A549 (cell line): ENCODE measurements around the gene IRAK1. TPM values are rescaled to one million over a fixed set of nuclear protein-coding genes. Genes with fewer than 3 reads are reported as not detected.

ENCODE experiments used
- ATAC-seq, 2 experiments: fragments of 200-7000 bp in 1 of 2; fragments of >200 bp in 1 of 2; cut with Nextera tagmentation in 1 of 2; cut with Tn5 transposase in 1 of 2; 3 replicates each; pipeline versions ENCODE4 v1.8.0 to v1.9.1; 2018 to 2020; ENCODE audit warnings: mild to moderate bottlenecking in 1 of 2, moderate library complexity in 1 of 2
- CTCF ChIA-PET: fragments of 300-600 bp; sonication (Branson Sonifier 250); formaldehyde crosslinking; extraction: SDS; loops from one replicate; lab custom pipeline; 2021; ENCODE audit warnings: antibody characterized with exemption, inconsistent platforms; lab: Yijun Ruan, JAX
- POLR2A ChIA-PET: fragments of 350-600 bp; formaldehyde crosslinking; extraction: SDS; loops from one replicate; lab custom pipeline; 2021; ENCODE audit warnings: antibody characterized with exemption, inconsistent platforms; lab: Yijun Ruan, JAX
- DNase-seq, 2 experiments: peaks; one replicate each; pipeline versions ENCODE4 v3.0.0 to v3.0.0-alpha.2; 2011 to 2016; ENCODE audit warnings: low read depth in 1 of 2, low spot score in 1 of 2
- FAIRE-seq: peaks from 2 replicates; lab custom pipeline; 2011; peaks lifted over from hg19 to GRCh38; lab: Jason Lieb, UNC
- H3K27ac ChIP-seq, 2 experiments: fragments of >200 bp; sonication (Bioruptor Twin); formaldehyde crosslinking; 3 replicates each; pipeline ENCODE4 v1.5.1; 2016 to 2017
- H3K4me1 ChIP-seq: fragments of >200 bp; sonication (Bioruptor Twin); formaldehyde crosslinking; 3 replicates; pipeline ENCODE4 v1.6.1; 2016
- H3K4me2 ChIP-seq: fragments of >200 bp; sonication (Bioruptor Twin); formaldehyde crosslinking; 3 replicates; pipeline ENCODE4 v1.6.1; 2016
- H3K4me3 ChIP-seq: fragments of >200 bp; sonication (Bioruptor Twin); formaldehyde crosslinking; 3 replicates; pipeline ENCODE4 v1.5.1; 2016
- H3K9me3 ChIP-seq: fragments of >200 bp; sonication (Bioruptor Twin); formaldehyde crosslinking; 3 replicates; pipeline ENCODE4 v1.6.1; 2016
- CBX8 ChIP-seq: fragments of 200-600 bp; sonication (generic); IDR thresholded peaks from 2 replicates; pipeline ENCODE4 v1.6.1; 2016
- CEBPB ChIP-seq, 2 experiments: fragments of >200 bp in 1 of 2; sonication (Bioruptor Twin) in 1 of 2; formaldehyde crosslinking in 1 of 2; IDR thresholded peaks; 2 replicates each; pipeline ENCODE4 v1.6.1; 2012 to 2016
- HEYL ChIP-seq: fragments of 250-450 bp; sonication (Bioruptor Pico); IDR thresholded peaks from 2 replicates; pipeline ENCODE4 v1.8.0; 2021; ENCODE audit warnings: mild to moderate bottlenecking, moderate library complexity
- HOXA7 ChIP-seq: fragments of 250-450 bp; sonication (Bioruptor Pico); IDR thresholded peaks from 2 replicates; pipeline ENCODE4 v1.5.0; 2020; ENCODE audit warnings: mild to moderate bottlenecking, moderate library complexity
- JUN ChIP-seq, 2 experiments: fragments of >200 bp; sonication (Bioruptor Twin); formaldehyde crosslinking; IDR thresholded peaks; 2 replicates in 1 of 2; 3 replicates in 1 of 2; pipeline ENCODE4 v1.6.1; 2016 to 2017
- KDM5A ChIP-seq: fragments of 200-600 bp; sonication (generic); IDR thresholded peaks from 2 replicates; pipeline ENCODE4 v1.6.1; 2016; ENCODE audit warnings: antibody characterized with exemption, mild to moderate bottlenecking
- MYC ChIP-seq: IDR thresholded peaks from 2 replicates; pipeline ENCODE4 v1.6.1; 2012; ENCODE audit warnings: mild to moderate bottlenecking, inconsistent platforms, low read length, improper control_type of control experiment, borderline replicate concordance
- NPAS2 ChIP-seq: fragments of 250-450 bp; sonication (Bioruptor Pico); IDR thresholded peaks from 2 replicates; pipeline ENCODE4 v1.8.0; 2022; ENCODE audit warnings: mild to moderate bottlenecking, moderate library complexity, borderline replicate concordance
- NR3C1 ChIP-seq: fragments of >200 bp; sonication (Bioruptor Twin); formaldehyde crosslinking; IDR thresholded peaks from 3 replicates; pipeline ENCODE4 v1.6.1; 2017
- POLR2AphosphoS2 ChIP-seq: conservative IDR thresholded peaks from 2 replicates; pipeline ENCODE4 v1.6.1; 2012; ENCODE audit warnings: low read length, improper control_type of control experiment, inconsistent platforms
- RCOR1 ChIP-seq: fragments of 150-350 bp; IDR thresholded peaks from 2 replicates; pipeline ENCODE4 v1.6.1; 2014; ENCODE audit warnings: antibody characterized with exemption, low read length, low read depth
- RFX5 ChIP-seq: fragments of 450-650 bp; IDR thresholded peaks from 2 replicates; pipeline ENCODE4 v1.7.1; 2014; ENCODE audit warnings: antibody characterized with exemption, mild to moderate bottlenecking, moderate library complexity
- TFCP2L1 ChIP-seq: fragments of 250-450 bp; sonication (Bioruptor Pico); IDR thresholded peaks from 2 replicates; pipeline ENCODE4 v1.5.0; 2021; ENCODE audit warnings: mild to moderate bottlenecking
- TP53 ChIP-seq: fragments of 250-450 bp; sonication (Bioruptor Pico); IDR thresholded peaks from 2 replicates; pipeline ENCODE4 v1.5.0; 2021; ENCODE audit warnings: mild to moderate bottlenecking, moderate library complexity
- WGBS: methylation state at CpG from one replicate; pipeline ENCODE4 v1.1.6; 2017; ENCODE audit errors: missing lambda C conversion rate; 5-methylcytosine and 5-hydroxymethylcytosine counted together
- polyA plus RNA-seq, 4 experiments: library from polyadenylated mRNA; depleted of rRNA in 3 of 4; stranded (reverse); fragments of >200 nt; fragmentation: RNase III in 1 of 4; extraction: RNeasy Plus Mini Kit Qiagen cat#74134 plus additional on column Dnase treatment in 1 of 4; gene quantifications; 2 replicates in 3 of 4; 3 replicates in 1 of 4; pipeline ENCODE4 v1.2.3, GENCODE V29; 2011 to 2017
- TF ChIP-seq, protein P1 (sequence below): fragments of >200 bp; sonication (Bioruptor Twin); formaldehyde crosslinking; IDR thresholded peaks from 3 replicates; pipeline ENCODE4 v1.6.1; 2016
- TF ChIP-seq, protein P2 (sequence below): fragments of 250-450 bp; sonication (Bioruptor Pico); IDR thresholded peaks from 2 replicates; pipeline ENCODE4 v1.5.0; 2021; ENCODE audit warnings: mild to moderate bottlenecking, moderate library complexity, borderline replicate concordance
- TF ChIP-seq, protein P3 (sequence below): fragments of 200-600 bp; sonication (generic); IDR thresholded peaks from 2 replicates; pipeline ENCODE4 v1.6.1; 2016; ENCODE audit warnings: antibody characterized with exemption, mild to moderate bottlenecking, moderate library complexity

IRAK1 gene
- polyA plus RNA-seq, 2 of the 4 experiments (the other 2 are of a cell fraction): 73.1 to 177 TPM

DNA sequence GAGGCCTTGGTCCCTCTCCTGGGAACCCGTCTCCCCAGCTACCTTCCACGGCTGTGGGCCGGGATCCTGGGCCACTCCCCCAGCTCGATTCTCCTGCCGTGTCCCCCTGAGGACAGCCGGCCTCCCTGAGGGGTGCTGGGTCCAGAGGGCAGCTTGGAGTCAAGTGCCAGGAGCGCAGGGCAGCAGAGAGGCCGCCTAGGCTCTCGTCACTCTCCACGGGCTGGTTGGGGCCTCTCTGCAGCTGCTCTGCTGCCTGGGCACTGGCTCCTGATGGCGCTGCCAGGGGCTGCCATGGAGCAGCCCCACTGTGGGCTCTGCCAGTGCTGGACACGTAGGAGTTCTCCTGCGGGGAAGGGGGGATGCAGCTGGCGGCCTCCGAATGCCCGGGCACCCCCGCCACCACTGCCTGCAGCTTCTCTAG lies 6.7 kb downstream of the IRAK1 start:
- FAIRE-seq: no peak
- 100% methylated on average over 3 of the region's 17 CpGs for WGBS
- H3K9me3 ChIP-seq: no peaks in the 10 kb centered on the region
- ChIA-PET CTCF (interaction anchor here (0.7 to 3.0 kb wide), 33 partner anchors 9 to 317 kb away, joined by 3 to 22 read pairs (median 6); no protein-coding TSS in a partner anchor), POLR2A (interaction anchor here (1.8 kb wide), 1 partner anchor 33 kb away, joined by 6 read pairs; no protein-coding TSS in a partner anchor)
- no peak overlapping the region for H3K4me3 ChIP-seq
- peaks cover 17% of the 10 kb centered on the region for H3K4me1 ChIP-seq
- no peak for DNase-seq
- ATAC-seq: no peak
- peak overlapping the region; percentile 27 to 30; a peak in 1 of 6 replicates for H3K27ac ChIP-seq
- no peak for TF ChIP-seq NPAS2 (CRISPR knock-in tag)
- TF ChIP-seq HOXA7: no peak
- no peak for TF ChIP-seq KDM5A
- TF ChIP-seq TP53: no peak
- H3K4me2 ChIP-seq: no peak overlapping the region

DNA sequence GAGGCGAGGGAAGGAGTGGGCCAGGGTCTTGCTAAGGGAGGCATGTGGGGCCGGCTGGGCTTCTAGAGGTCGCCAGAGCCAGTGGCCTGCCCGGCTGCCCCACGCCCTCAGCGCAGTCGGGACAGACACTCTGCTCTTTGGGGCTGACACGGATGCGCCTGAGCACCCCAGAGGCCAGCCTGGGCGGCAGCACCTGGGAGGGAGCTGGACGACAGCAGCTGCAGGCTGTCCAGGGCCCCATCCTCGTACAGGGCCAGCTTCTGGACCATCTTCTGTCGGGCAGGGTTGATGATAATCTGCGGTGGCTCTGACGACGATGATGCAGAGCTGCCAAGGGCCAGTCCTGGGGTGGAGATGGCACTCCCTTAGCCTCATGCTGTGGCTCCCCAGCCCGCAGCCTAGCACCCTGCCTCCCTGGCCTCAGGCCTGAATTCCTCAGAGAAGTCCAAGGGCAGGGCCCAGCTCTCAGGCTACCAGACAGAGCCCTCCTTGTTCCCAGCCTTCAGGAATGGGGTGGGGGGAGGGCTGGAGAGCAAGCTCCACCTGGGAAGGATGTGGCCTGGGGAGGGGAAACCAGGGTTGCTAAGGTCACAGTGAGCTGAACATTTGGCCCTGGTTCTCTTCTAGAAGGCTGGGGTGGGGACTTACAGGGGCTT lies 7.2 kb downstream of the IRAK1 start:
- H3K9me3 ChIP-seq: no peaks in the 10 kb centered on the region
- TF ChIP-seq NR3C1 (no peak), HEYL (CRISPR knock-in tag) (no peak), CEBPB (IDR thresholded peaks at IDR 0.05) (no peak), MYC (no peak), TFCP2L1 (CRISPR knock-in tag) (no peak), KDM5A (no peak), CBX8 (no peak), POLR2AphosphoS2 (no peak)
- TF ChIP-seq, protein P1, sequence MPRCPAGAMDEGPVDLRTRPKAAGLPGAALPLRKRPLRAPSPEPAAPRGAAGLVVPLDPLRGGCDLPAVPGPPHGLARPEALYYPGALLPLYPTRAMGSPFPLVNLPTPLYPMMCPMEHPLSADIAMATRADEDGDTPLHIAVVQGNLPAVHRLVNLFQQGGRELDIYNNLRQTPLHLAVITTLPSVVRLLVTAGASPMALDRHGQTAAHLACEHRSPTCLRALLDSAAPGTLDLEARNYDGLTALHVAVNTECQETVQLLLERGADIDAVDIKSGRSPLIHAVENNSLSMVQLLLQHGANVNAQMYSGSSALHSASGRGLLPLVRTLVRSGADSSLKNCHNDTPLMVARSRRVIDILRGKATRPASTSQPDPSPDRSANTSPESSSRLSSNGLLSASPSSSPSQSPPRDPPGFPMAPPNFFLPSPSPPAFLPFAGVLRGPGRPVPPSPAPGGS: no peak
- peak overlapping the region in 1 of 2 experiments; percentile 27; a peak in 1 of 6 replicates for H3K27ac ChIP-seq
- FAIRE-seq (no peak), DNase-seq (no peak), ATAC-seq (no peak)
- no peak overlapping the region for H3K4me2 ChIP-seq
- CTCF ChIA-PET: interaction anchor here (0.7 to 3.0 kb wide), 27 partner anchors 8 to 298 kb away, joined by 3 to 22 read pairs (median 8); no protein-coding TSS in a partner anchor
- POLR2A ChIA-PET: no interaction called here
- WGBS: 84% methylated on average over 9 of the region's 17 CpGs
- H3K4me3 ChIP-seq: no peak overlapping the region
- peaks cover 13% of the 10 kb centered on the region; the same call in 2 of the 3 replicates for H3K4me1 ChIP-seq

DNA sequence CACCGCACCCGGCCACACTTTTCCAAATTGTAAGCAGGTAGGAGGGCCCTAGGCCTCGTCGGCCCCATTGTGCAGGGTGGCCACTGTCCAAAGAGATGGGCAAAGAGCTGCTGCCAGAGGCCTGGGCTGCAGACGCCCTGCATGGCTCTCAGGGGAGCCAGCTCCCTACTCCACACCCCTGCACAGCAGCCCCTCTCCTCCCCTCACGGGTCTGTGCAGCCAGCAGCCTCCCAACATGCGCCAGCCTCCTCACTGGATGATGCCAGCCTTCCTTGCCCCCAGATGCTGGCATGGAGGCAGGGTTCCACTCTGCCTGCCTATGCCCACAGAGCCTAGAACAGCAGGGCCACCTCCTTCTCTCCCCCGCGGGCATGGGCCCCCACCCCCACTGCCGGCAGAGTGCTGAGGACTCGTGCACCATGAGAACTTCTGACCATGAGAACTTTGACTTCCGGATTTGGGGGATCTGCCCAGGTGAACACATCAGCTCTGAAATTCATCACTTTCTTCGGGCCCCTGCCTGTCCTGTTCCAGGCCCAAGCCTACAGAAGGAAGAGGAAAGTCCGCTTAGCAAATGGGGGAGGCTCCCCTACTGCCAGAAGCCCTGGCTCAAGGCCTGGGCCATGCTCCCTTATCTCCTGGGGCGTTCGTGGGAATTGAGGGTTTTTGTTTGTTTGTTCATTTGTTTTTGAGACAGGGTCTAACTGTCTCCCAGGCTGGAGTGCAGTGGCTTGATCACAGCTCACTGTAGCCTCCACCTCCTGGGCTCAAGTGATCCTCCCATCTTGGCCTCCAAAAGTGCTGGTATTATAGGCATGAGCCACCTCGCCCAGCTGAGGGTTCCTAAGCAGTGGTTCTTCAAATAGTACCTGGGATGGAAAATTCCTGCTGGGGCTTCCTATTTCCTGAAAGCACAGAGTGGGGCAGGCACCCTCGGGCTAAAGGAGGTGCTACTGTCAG lies 8.0 kb downstream of the IRAK1 start:
- ATAC-seq: no peak
- POLR2A ChIA-PET: no interaction called here
- no peak overlapping the region for H3K4me2 ChIP-seq
- no peak overlapping the region for H3K4me3 ChIP-seq
- no peak for FAIRE-seq
- CTCF ChIA-PET: interaction anchor here (0.7 to 3.0 kb wide), 8 partner anchors 16 to 299 kb away, joined by 3 to 15 read pairs (median 6); no protein-coding TSS in a partner anchor
- no peak for DNase-seq
- WGBS: 90% methylated on average over 17 of the region's 18 CpGs
- 0 out of 6 replicates have a peak overlapping the region, but pooled peaks of 1 of the 2 experiments have one; percentile 51 for H3K27ac ChIP-seq
- no peak for TF ChIP-seq TP53
- no peak for TF ChIP-seq RCOR1
- TF ChIP-seq, protein P2, sequence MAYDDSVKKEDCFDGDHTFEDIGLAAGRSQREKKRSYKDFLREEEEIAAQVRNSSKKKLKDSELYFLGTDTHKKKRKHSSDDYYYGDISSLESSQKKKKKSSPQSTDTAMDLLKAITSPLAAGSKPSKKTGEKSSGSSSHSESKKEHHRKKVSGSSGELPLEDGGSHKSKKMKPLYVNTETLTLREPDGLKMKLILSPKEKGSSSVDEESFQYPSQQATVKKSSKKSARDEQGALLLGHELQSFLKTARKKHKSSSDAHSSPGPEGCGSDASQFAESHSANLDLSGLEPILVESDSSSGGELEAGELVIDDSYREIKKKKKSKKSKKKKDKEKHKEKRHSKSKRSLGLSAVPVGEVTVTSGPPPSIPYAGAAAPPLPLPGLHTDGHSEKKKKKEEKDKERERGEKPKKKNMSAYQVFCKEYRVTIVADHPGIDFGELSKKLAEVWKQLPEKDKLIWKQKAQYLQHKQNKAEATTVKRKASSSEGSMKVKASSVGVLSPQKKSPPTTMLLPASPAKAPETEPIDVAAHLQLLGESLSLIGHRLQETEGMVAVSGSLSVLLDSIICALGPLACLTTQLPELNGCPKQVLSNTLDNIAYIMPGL (CRISPR knock-in tag): no peak
- TF ChIP-seq CBX8: no peak
- TF ChIP-seq JUN (IDR thresholded peaks at IDR 0.05): no peak
- TF ChIP-seq, protein P3, sequence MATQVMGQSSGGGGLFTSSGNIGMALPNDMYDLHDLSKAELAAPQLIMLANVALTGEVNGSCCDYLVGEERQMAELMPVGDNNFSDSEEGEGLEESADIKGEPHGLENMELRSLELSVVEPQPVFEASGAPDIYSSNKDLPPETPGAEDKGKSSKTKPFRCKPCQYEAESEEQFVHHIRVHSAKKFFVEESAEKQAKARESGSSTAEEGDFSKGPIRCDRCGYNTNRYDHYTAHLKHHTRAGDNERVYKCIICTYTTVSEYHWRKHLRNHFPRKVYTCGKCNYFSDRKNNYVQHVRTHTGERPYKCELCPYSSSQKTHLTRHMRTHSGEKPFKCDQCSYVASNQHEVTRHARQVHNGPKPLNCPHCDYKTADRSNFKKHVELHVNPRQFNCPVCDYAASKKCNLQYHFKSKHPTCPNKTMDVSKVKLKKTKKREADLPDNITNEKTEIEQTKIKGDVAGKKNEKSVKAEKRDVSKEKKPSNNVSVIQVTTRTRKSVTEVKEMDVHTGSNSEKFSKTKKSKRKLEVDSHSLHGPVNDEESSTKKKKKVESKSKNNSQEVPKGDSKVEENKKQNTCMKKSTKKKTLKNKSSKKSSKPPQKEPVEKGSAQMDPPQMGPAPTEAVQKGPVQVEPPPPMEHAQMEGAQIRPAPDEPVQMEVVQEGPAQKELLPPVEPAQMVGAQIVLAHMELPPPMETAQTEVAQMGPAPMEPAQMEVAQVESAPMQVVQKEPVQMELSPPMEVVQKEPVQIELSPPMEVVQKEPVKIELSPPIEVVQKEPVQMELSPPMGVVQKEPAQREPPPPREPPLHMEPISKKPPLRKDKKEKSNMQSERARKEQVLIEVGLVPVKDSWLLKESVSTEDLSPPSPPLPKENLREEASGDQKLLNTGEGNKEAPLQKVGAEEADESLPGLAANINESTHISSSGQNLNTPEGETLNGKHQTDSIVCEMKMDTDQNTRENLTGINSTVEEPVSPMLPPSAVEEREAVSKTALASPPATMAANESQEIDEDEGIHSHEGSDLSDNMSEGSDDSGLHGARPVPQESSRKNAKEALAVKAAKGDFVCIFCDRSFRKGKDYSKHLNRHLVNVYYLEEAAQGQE: no peak
- no peak for TF ChIP-seq HEYL (CRISPR knock-in tag)
- no peak for TF ChIP-seq RFX5
- peaks cover 13% of the 10 kb centered on the region; the same call in 2 of the 3 replicates for H3K4me1 ChIP-seq
- no peaks in the 10 kb centered on the region for H3K9me3 ChIP-seq
